GM12872 (cell line): ENCODE results near the gene ZDHHC5.

Experiments used
- CTCF ChIP-seq: IDR thresholded peaks from 3 replicates; pipeline ENCODE4 v1.5.1; 2011; ENCODE audit warnings: low read depth, mild to moderate bottlenecking, low read length, moderate library complexity; ENCODE audit not compliant: insufficient read depth

ZDHHC5 gene

GRCh38 chr11:57645689-57646085 lies 22.2 kb upstream of the ZDHHC5 start:
- no peak for TF ChIP-seq CTCF

- TF ChIP-seq CTCF = no peak
Measured at GRCh38 chr11:57646194-57646798, 21.6 kb upstream of the ZDHHC5 start.

GRCh38 chr11:57646799-57647303 lies 21.1 kb upstream of the ZDHHC5 start:
- no peak for TF ChIP-seq CTCF

- no peak for TF ChIP-seq CTCF
Measured at GRCh38 chr11:57647372-57647771, 20.5 kb upstream of the ZDHHC5 start.

- TF ChIP-seq CTCF = no peak
Measured at GRCh38 chr11:57647960-57648800, 19.7 kb upstream of the ZDHHC5 start.

- no peak for TF ChIP-seq CTCF
Measured at GRCh38 chr11:57648801-57649735, 18.8 kb upstream of the ZDHHC5 start.
